ENCODE data around the gene HINFP. TPM values are rescaled to one million over a fixed set of nuclear protein-coding genes. Genes with fewer than 3 reads are reported as not detected.
A peak's percentile ranks its signal among the peaks of the same experiment; 100 is the strongest.

Gene HINFP
- total and polyA plus RNA-seq, 11 donors, result 9.4 to 16.3 (median 12.8) TPM

- peak overlapping the region; percentile 62 to 88 (median 77) for H3K4me3 ChIP-seq
- H3K9me3 ChIP-seq, result no peaks in the 10 kb centered on the region
- DNase-seq, result peak in 1 of 5 donors; percentile 48
- H3K27ac ChIP-seq, result peak overlapping the region; percentile 60 to 97 (median 89)
- peaks cover 0 to 50% (median 34%) of the 10 kb centered on the region in 9 donors for H3K36me3 ChIP-seq
- TF ChIP-seq CTCF (IDR thresholded peaks at IDR 0.05) (no peak), POLR2A (IDR thresholded peaks at IDR 0.05) (no peak)
- H3K4me1 ChIP-seq, result peaks cover 6 to 33% (median 19%) of the 10 kb centered on the region in 12 donors
- H3K27me3 ChIP-seq, result no peaks in the 10 kb centered on the region
- WGBS, 4 donors, result 1 to 3% (median 2%) methylated on average over 27 to 81 of the region's 81 CpGs
- ATAC-seq, result peak in 2 of 4 donors; percentile 13 to 32
- intact Hi-C loops (cut with DNase I), result loop anchor here in 4 of 10 donors (2.0 to 10.0 kb wide), 4 partner anchors 27 to 103 kb away; partner anchors contain the start of gene VPS11 (in 1 of the 4)
These were observed 27.2 kb upstream of the HINFP start for GRCh38 chr11:119093942-119094815.

GRCh38 chr11:119094816-119095065 is 26.6 kb upstream of the HINFP start:
- H3K27ac ChIP-seq, result peak overlapping the region; percentile 60 to 97 (median 89)
- DNase-seq (peak; percentile 84 to 91 (median 88)), ATAC-seq (peak; percentile 49 to 86 (median 79))
- TF ChIP-seq CTCF (IDR thresholded peaks at IDR 0.05) (peak; percentile 59 to 87 (median 70)), POLR2A (IDR thresholded peaks at IDR 0.05) (no peak)
- peaks cover 0 to 50% (median 34%) of the 10 kb centered on the region in 9 donors for H3K36me3 ChIP-seq
- H3K27me3 ChIP-seq, result no peaks in the 10 kb centered on the region
- intact Hi-C loops (cut with DNase I), result loop anchor here in 5 of 10 donors (1.0 to 10.0 kb wide), 7 partner anchors 27 to 103 kb away; partner anchors contain the start of genes VPS11 (in 2 of the 5) and HYOU1 (in 1 of the 5)
- WGBS, 4 donors, result 0% methylated on average over 4 to 19 of the region's 19 CpGs
- peaks cover 6 to 33% (median 19%) of the 10 kb centered on the region in 12 donors for H3K4me1 ChIP-seq
- peak overlapping the region; percentile 62 to 88 (median 77) for H3K4me3 ChIP-seq
- no peaks in the 10 kb centered on the region for H3K9me3 ChIP-seq

GRCh38 chr11:119095066-119095880 is 26.1 kb upstream of the HINFP start:
- peak in 5 of 12 donors; percentile 0 to 30 (median 6) for TF ChIP-seq CTCF (IDR thresholded peaks at IDR 0.05)
- peak; percentile 70 to 98 for TF ChIP-seq POLR2A (IDR thresholded peaks at IDR 0.05)
- Histone ChIP-seq H3K36me3 (peaks cover 0 to 50% (median 34%) of the 10 kb centered on the region in 9 donors), H3K27ac (peak overlapping the region; percentile 60 to 97 (median 89)), H3K4me3 (peak overlapping the region; percentile 62 to 88 (median 77)), H3K9me3 (no peaks in the 10 kb centered on the region), H3K27me3 (no peaks in the 10 kb centered on the region), H3K4me1 (peaks cover 7 to 38% (median 20%) of the 10 kb centered on the region in 12 donors)
- whole genome bisulfite sequencing, 4 donors, result 0 to 1% (median 1%) methylated on average over 23 to 79 of the region's 79 CpGs
- peak; percentile 96 to 98 (median 96) for ATAC-seq
- peak; percentile 99 for DNase-seq
- intact Hi-C loops (cut with DNase I), result loop anchor here in 5 of 10 donors (1.0 to 10.0 kb wide), 6 partner anchors 28 to 102 kb away; partner anchors contain the start of genes VPS11 (in 2 of the 5) and HYOU1 (in 1 of the 5)
